H9 (cell line): ENCODE results near the gene ST6GAL1. TPM values are rescaled to one million over a fixed set of nuclear protein-coding genes. Genes with fewer than 3 reads are reported as not detected.
A peak's percentile ranks its signal among the peaks of the same experiment; 100 is the strongest.

Source experiments
- DNase-seq: peaks from one replicate; pipeline ENCODE4 v3.0.0-alpha.2; 2017
- H2AFZ ChIP-seq: one replicate; pipeline ENCODE4 v1.6.1; 2013; ENCODE audit warnings: mild to moderate bottlenecking, low read length, control low read depth, moderate library complexity
- H2AK5ac ChIP-seq: 2 replicates; pipeline ENCODE4 v1.6.1; 2013; ENCODE audit warnings: low read length, control low read depth, mixed read lengths; ENCODE audit not compliant: insufficient read length
- H2BK120ac ChIP-seq: one replicate; pipeline ENCODE4 v1.6.1; 2013; ENCODE audit warnings: low read depth, mild to moderate bottlenecking, low read length, control low read depth, inconsistent platforms; ENCODE audit not compliant: poor library complexity, severe bottlenecking
- H2BK12ac ChIP-seq: 2 replicates; pipeline ENCODE4 v1.6.1; 2013; ENCODE audit warnings: low read length, control low read depth, mixed read lengths, low read depth; ENCODE audit not compliant: insufficient read length
- H2BK15ac ChIP-seq: 2 replicates; pipeline ENCODE4 v1.6.1; 2013; ENCODE audit warnings: low read depth, low read length, control low read depth
- H2BK20ac ChIP-seq: one replicate; pipeline ENCODE4 v1.6.1; 2013; ENCODE audit warnings: low read depth, mild to moderate bottlenecking, low read length, control low read depth, inconsistent platforms; ENCODE audit not compliant: poor library complexity, severe bottlenecking
- H2BK5ac ChIP-seq: 2 replicates; pipeline ENCODE4 v1.6.1; 2013; ENCODE audit warnings: low read length, control low read depth, mixed read lengths; ENCODE audit not compliant: insufficient read length
- H3K14ac ChIP-seq: 2 replicates; pipeline ENCODE4 v1.6.1; 2013; ENCODE audit warnings: low read length, control low read depth; ENCODE audit not compliant: insufficient read depth
- H3K18ac ChIP-seq: 2 replicates; pipeline ENCODE4 v1.6.1; 2013; ENCODE audit warnings: low read depth, mild to moderate bottlenecking, mixed read lengths, low read length, control low read depth; ENCODE audit not compliant: insufficient read length
- H3K23ac ChIP-seq: 2 replicates; pipeline ENCODE4 v1.6.1; 2013; ENCODE audit warnings: low read length, control low read depth, mixed read lengths, low read depth; ENCODE audit not compliant: insufficient read length
- H3K23me2 ChIP-seq: 2 replicates; pipeline ENCODE4 v1.6.1; 2013; ENCODE audit warnings: low read depth, mild to moderate bottlenecking, mixed read lengths, low read length, control low read depth; ENCODE audit not compliant: insufficient read length, poor library complexity, severe bottlenecking
- H3K27ac ChIP-seq: 2 replicates; pipeline ENCODE4 v1.5.1; 2013; ENCODE audit warnings: low read length, control low read depth, mixed read lengths, low read depth; ENCODE audit not compliant: insufficient read length
- H3K27me3 ChIP-seq: 2 replicates; pipeline ENCODE4 v1.6.1; 2013; ENCODE audit warnings: low read length, control low read depth, inconsistent platforms; ENCODE audit not compliant: insufficient read depth
- H3K4ac ChIP-seq: 2 replicates; pipeline ENCODE4 v1.6.1; 2013; ENCODE audit warnings: low read depth, mild to moderate bottlenecking, control low read depth, inconsistent platforms, low read length, moderate library complexity
- H3K4me1 ChIP-seq: 2 replicates; pipeline ENCODE4 v1.6.1; 2013; ENCODE audit warnings: low read length, control low read depth, inconsistent platforms; ENCODE audit not compliant: insufficient read depth
- H3K4me2 ChIP-seq: 2 replicates; pipeline ENCODE4 v1.6.1; 2013; ENCODE audit warnings: low read length, control low read depth, mixed read lengths; ENCODE audit not compliant: insufficient read length, insufficient read depth
- H3K56ac ChIP-seq: 2 replicates; pipeline ENCODE4 v1.6.1; 2013; ENCODE audit warnings: low read depth, mild to moderate bottlenecking, mixed read lengths, low read length, control low read depth; ENCODE audit not compliant: insufficient read length
- H3K79me1 ChIP-seq: 2 replicates; pipeline ENCODE4 v1.6.1; 2013; ENCODE audit warnings: low read depth, mild to moderate bottlenecking, moderate library complexity, low read length, control low read depth, inconsistent platforms; ENCODE audit not compliant: insufficient read depth, poor library complexity, severe bottlenecking
- H3K79me2 ChIP-seq: 2 replicates; pipeline ENCODE4 v1.6.1; 2013; ENCODE audit warnings: low read length, control low read depth, inconsistent platforms; ENCODE audit not compliant: insufficient read depth
- H3K9ac ChIP-seq: 2 replicates; pipeline ENCODE4 v1.6.1; 2013; ENCODE audit warnings: low read length, control low read depth, mixed read lengths; ENCODE audit not compliant: insufficient read length; ENCODE audit errors: extremely low read depth
- H3K9me3 ChIP-seq: one replicate; pipeline ENCODE4 v1.6.1; 2013; ENCODE audit warnings: low read depth, low read length, inconsistent platforms; ENCODE audit not compliant: control insufficient read depth
- H3T11ph ChIP-seq: one replicate; pipeline ENCODE4 v1.6.1; 2013; ENCODE audit warnings: mild to moderate bottlenecking, low read length, control low read depth, inconsistent platforms
- H4K20me1 ChIP-seq: one replicate; pipeline ENCODE4 v1.6.1; 2013; ENCODE audit not compliant: control insufficient read depth, insufficient read length, insufficient read depth
- H4K5ac ChIP-seq: 2 replicates; pipeline ENCODE4 v1.6.1; 2013; ENCODE audit warnings: low read depth, mild to moderate bottlenecking, mixed read lengths, low read length, control low read depth; ENCODE audit not compliant: insufficient read length
- H4K8ac ChIP-seq: replicated peaks from 2 replicates; pipeline ENCODE4 v1.6.1; 2013; ENCODE audit warnings: low read length, control low read depth, mixed read lengths, low read depth; ENCODE audit not compliant: insufficient read length
- H4K91ac ChIP-seq: 2 replicates; pipeline ENCODE4 v1.6.1; 2013; ENCODE audit warnings: low read depth, mild to moderate bottlenecking, moderate library complexity, mixed read lengths, low read length, control low read depth; ENCODE audit not compliant: insufficient read length
- H3K27ac Mint-ChIP-seq, 3 experiments: 2 replicates in 2 of 3; 3 replicates in 1 of 3; pipeline ENCODE4 v1.8.0; 2020 to 2021; ENCODE audit warnings: mixed read lengths in 3 of 3, mild to moderate bottlenecking in 1 of 3, moderate library complexity in 1 of 3
- H3K27me3 Mint-ChIP-seq: 2 replicates; pipeline ENCODE4 v1.8.0; 2021; ENCODE audit warnings: low read depth, mild to moderate bottlenecking, moderate library complexity, mixed read lengths
- H3K36me3 Mint-ChIP-seq, 3 experiments: 2 replicates in 2 of 3; 3 replicates in 1 of 3; pipeline ENCODE4 v1.8.0; 2020 to 2021; ENCODE audit warnings: low read depth in 3 of 3, mixed read lengths in 3 of 3; ENCODE audit not compliant: insufficient read depth in 1 of 3
- H3K4me1 Mint-ChIP-seq, 2 experiments: 2 replicates each; pipeline ENCODE4 v1.8.0; 2020; ENCODE audit warnings: mixed read lengths in 2 of 2
- H3K4me3 Mint-ChIP-seq, 2 experiments: 2 replicates in 1 of 2; 3 replicates in 1 of 2; pipeline ENCODE4 v1.8.0; 2020 to 2021; ENCODE audit warnings: mild to moderate bottlenecking in 2 of 2, mixed read lengths in 2 of 2, moderate library complexity in 1 of 2
- H3K9me3 Mint-ChIP-seq, 2 experiments: 2 replicates in 1 of 2; 3 replicates in 1 of 2; pipeline ENCODE4 v1.8.0; 2020; ENCODE audit warnings: mild to moderate bottlenecking in 2 of 2, mixed read lengths in 2 of 2, moderate library complexity in 1 of 2
- WGBS: extraction: QIAGEN DNeasy Blood & Tissue Kit; methylation state at CpG from one replicate; pipeline ENCODE4 v1.1.7; 2013; ENCODE audit warnings: missing lambda C conversion rate, low lambda C conversion rate, mixed read lengths; ENCODE audit not compliant: insufficient read length; ENCODE audit errors: extremely low coverage; 5-methylcytosine and 5-hydroxymethylcytosine counted together
- total RNA-seq: library from RNA; stranded (reverse); gene quantifications from 2 replicates; pipeline ENCODE4 v1.2.1, GENCODE V29; 2021
- TF ChIP-seq, protein P1 (sequence below): fragments of 200-600 bp; sonication (generic); conservative IDR thresholded peaks from 3 replicates; pipeline ENCODE4 v1.8.0; 2021; ENCODE audit warnings: antibody characterized with exemption, mild to moderate bottlenecking

ST6GAL1 gene
- total RNA-seq, 1 experiment from 2014 or later: 139 TPM

GRCh38 chr3:187020376-187020775, 90.0 kb downstream of the ST6GAL1 start:
- no peaks in the 10 kb centered on the region for H3K27me3 Mint-ChIP-seq
- H2BK12ac ChIP-seq: no peak overlapping the region
- H3K9me3 ChIP-seq: no peaks in the 10 kb centered on the region
- H3K18ac ChIP-seq: no peak overlapping the region
- no peak overlapping the region for H2BK120ac ChIP-seq
- H3K4me3 Mint-ChIP-seq: no peak overlapping the region
- H3K23ac ChIP-seq: no peak overlapping the region
- H2AK5ac ChIP-seq: no peak overlapping the region
- H3K4me2 ChIP-seq: no peak overlapping the region
- H4K8ac ChIP-seq: no peak overlapping the region
- no peaks in the 10 kb centered on the region for H3K79me1 ChIP-seq
- H4K5ac ChIP-seq: no peak overlapping the region
- WGBS: no CpG with 5 or more reads among the region's 3 CpGs
- H2BK5ac ChIP-seq: no peak overlapping the region
- no peaks in the 10 kb centered on the region for H3K27me3 ChIP-seq
- H2BK15ac ChIP-seq: no peak overlapping the region
- H4K91ac ChIP-seq: no peak overlapping the region
- TF ChIP-seq, protein P1, sequence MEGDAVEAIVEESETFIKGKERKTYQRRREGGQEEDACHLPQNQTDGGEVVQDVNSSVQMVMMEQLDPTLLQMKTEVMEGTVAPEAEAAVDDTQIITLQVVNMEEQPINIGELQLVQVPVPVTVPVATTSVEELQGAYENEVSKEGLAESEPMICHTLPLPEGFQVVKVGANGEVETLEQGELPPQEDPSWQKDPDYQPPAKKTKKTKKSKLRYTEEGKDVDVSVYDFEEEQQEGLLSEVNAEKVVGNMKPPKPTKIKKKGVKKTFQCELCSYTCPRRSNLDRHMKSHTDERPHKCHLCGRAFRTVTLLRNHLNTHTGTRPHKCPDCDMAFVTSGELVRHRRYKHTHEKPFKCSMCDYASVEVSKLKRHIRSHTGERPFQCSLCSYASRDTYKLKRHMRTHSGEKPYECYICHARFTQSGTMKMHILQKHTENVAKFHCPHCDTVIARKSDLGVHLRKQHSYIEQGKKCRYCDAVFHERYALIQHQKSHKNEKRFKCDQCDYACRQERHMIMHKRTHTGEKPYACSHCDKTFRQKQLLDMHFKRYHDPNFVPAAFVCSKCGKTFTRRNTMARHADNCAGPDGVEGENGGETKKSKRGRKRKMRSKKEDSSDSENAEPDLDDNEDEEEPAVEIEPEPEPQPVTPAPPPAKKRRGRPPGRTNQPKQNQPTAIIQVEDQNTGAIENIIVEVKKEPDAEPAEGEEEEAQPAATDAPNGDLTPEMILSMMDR: no peak
- H2AFZ ChIP-seq: no peak overlapping the region
- no peaks in the 10 kb centered on the region for H3K4me1 ChIP-seq
- H3K4me1 Mint-ChIP-seq: peaks cover 11 to 23% of the 10 kb centered on the region in 2 experiments
- no peaks in the 10 kb centered on the region for H4K20me1 ChIP-seq
- no peak overlapping the region for H3K9ac ChIP-seq
- peaks cover 21 to 48% (median 23%) of the 10 kb centered on the region in 3 experiments; a peak in 6 of 7 replicates for H3K36me3 Mint-ChIP-seq
- no peak overlapping the region for H3K4ac ChIP-seq
- no peak overlapping the region for H3K27ac ChIP-seq
- DNase-seq: no peak
- H3K56ac ChIP-seq: no peak overlapping the region
- no peak overlapping the region for H2BK20ac ChIP-seq
- no peak overlapping the region for H3K14ac ChIP-seq
- H3K27ac Mint-ChIP-seq: peak overlapping the region in 1 of 3 experiments; percentile 71; a peak in 2 of 7 replicates
- no peaks in the 10 kb centered on the region; the same call in 1 of the 2 replicates for H3K79me2 ChIP-seq
- no peak overlapping the region for H3T11ph ChIP-seq
- no peaks in the 10 kb centered on the region for H3K23me2 ChIP-seq
- no peaks in the 10 kb centered on the region for H3K9me3 Mint-ChIP-seq
